CD8-positive, alpha-beta memory T cell (primary cell): Measurements from ENCODE around the gene BRD7. TPM values are rescaled to one million over a fixed set of nuclear protein-coding genes. Genes with fewer than 3 reads are reported as not detected.

Source experiments
- CTCF ChIA-PET: fragments of 350-600 bp; sonication (Branson Sonifier 250); formaldehyde crosslinking; loops from one replicate; lab custom pipeline; 2021; ENCODE audit warnings: antibody characterized with exemption; lab: Charles Lee
- POLR2A ChIA-PET: fragments of 350-600 bp; sonication (Branson Sonifier 250); formaldehyde crosslinking; loops from one replicate; lab custom pipeline; 2021; ENCODE audit warnings: antibody characterized with exemption; lab: Charles Lee
- DNase-seq, 5 donors: peaks; one replicate each; pipeline versions ENCODE4 v3.0.0 to v3.0.0-alpha.2; 2020 to 2022; ENCODE audit warnings: mixed read lengths in 1 of 5
- H3K27ac ChIP-seq: one replicate; pipeline ENCODE4 v1.7.0; 2013; ENCODE audit warnings: low read depth, mild to moderate bottlenecking, low read length, moderate library complexity
- H3K27me3 ChIP-seq: 2 replicates; pipeline ENCODE4 v1.7.0; 2013; ENCODE audit warnings: low read length, mild to moderate bottlenecking; ENCODE audit not compliant: insufficient read depth, poor library complexity, severe bottlenecking
- H3K36me3 ChIP-seq: 2 replicates; pipeline ENCODE4 v1.7.0; 2013; ENCODE audit warnings: mild to moderate bottlenecking, low read length, moderate library complexity; ENCODE audit not compliant: insufficient read depth
- H3K4me1 ChIP-seq: 2 replicates; pipeline ENCODE4 v1.7.0; 2013; ENCODE audit warnings: mild to moderate bottlenecking, low read length, moderate library complexity; ENCODE audit not compliant: insufficient read depth
- H3K4me3 ChIP-seq: 2 replicates; pipeline ENCODE4 v1.7.0; 2013; ENCODE audit warnings: mild to moderate bottlenecking, low read length
- H3K9me3 ChIP-seq: 2 replicates; pipeline ENCODE4 v1.7.0; 2013; ENCODE audit warnings: mild to moderate bottlenecking, low read length
- H3K27ac Mint-ChIP-seq, 8 donors: one replicate each; pipeline ENCODE4 v1.8.0; 2020 to 2021; ENCODE audit warnings: mixed read lengths in 8 of 8, mild to moderate bottlenecking in 6 of 8, inconsistent platforms in 3 of 8, moderate library complexity in 3 of 8
- H3K27me3 Mint-ChIP-seq, 2 donors: one replicate each; pipeline ENCODE4 v1.8.0; 2020 to 2021; ENCODE audit warnings: mixed read lengths in 2 of 2, mild to moderate bottlenecking in 1 of 2, moderate library complexity in 1 of 2
- H3K36me3 Mint-ChIP-seq, 3 donors: one replicate each; pipeline ENCODE4 v1.8.0; 2020 to 2021; ENCODE audit warnings: mixed read lengths in 3 of 3, inconsistent platforms in 1 of 3, mild to moderate bottlenecking in 1 of 3
- H3K4me1 Mint-ChIP-seq, 3 donors: one replicate each; pipeline ENCODE4 v1.8.0; 2020 to 2021; ENCODE audit warnings: mixed read lengths in 3 of 3, inconsistent platforms in 1 of 3, mild to moderate bottlenecking in 1 of 3
- H3K4me3 Mint-ChIP-seq, 7 donors: one replicate each; pipeline ENCODE4 v1.8.0; 2020 to 2021; ENCODE audit warnings: mixed read lengths in 7 of 7, mild to moderate bottlenecking in 6 of 7, moderate library complexity in 4 of 7, inconsistent platforms in 2 of 7
- H3K9me3 Mint-ChIP-seq, 5 donors: one replicate each; pipeline ENCODE4 v1.8.0; 2020 to 2022; ENCODE audit warnings: mixed read lengths in 5 of 5, mild to moderate bottlenecking in 3 of 5, moderate library complexity in 2 of 5, inconsistent platforms in 1 of 5
- polyA plus RNA-seq: library from polyadenylated mRNA; unstranded; fragments of 300-500 nt; fragmentation: Illumina TruSeq; gene quantifications from one replicate; pipeline ENCODE4 v1.2.3, GENCODE V29; 2021
- total RNA-seq, 2 experiments: library from RNA; stranded (reverse); gene quantifications; one replicate each; pipeline ENCODE4 v1.2.3, GENCODE V29; 2021

The BRD7 gene
- total and polyA plus RNA-seq, 3 experiments from 2014 or later = 55.7 to 103 (median 101) TPM

GRCh38 chr16:50267651-50268050, 101.1 kb downstream of the BRD7 start:
- Mint-ChIP-seq H3K9me3 (no peaks in the 10 kb centered on the region), H3K36me3 (peaks cover 0 to 32% (median 2%) of the 10 kb centered on the region in 3 donors), H3K4me3 (peak overlapping the region; percentile 94 to 99 (median 97)), H3K4me1 (peaks cover 71 to 93% (median 82%) of the 10 kb centered on the region in 3 donors), H3K27me3 (peaks cover 0 to 1% of the 10 kb centered on the region in 2 donors), H3K27ac (peak overlapping the region; percentile 96 to 99 (median 98))
- Histone ChIP-seq H3K4me3 (peak overlapping the region; percentile 98), H3K27ac (peak overlapping the region; percentile 89), H3K9me3 (no peaks in the 10 kb centered on the region), H3K27me3 (no peaks in the 10 kb centered on the region), H3K36me3 (no peaks in the 10 kb centered on the region), H3K4me1 (peaks cover 60% of the 10 kb centered on the region)
- ChIA-PET CTCF (interaction anchor here (0.8 to 3.9 kb wide), 6 partner anchors 10 to 243 kb away, joined by 3 to 25 read pairs (median 4); partner anchors contain the start of gene CNEP1R1), POLR2A (interaction anchor here (1.2 to 2.7 kb wide), 3 partner anchors 7 to 12 kb away, joined by 4 to 14 read pairs (median 5); no protein-coding TSS in a partner anchor)
- peak; percentile 28 to 59 (median 46) for DNase-seq

- Mint-ChIP-seq H3K27me3 (peaks cover 0 to 1% of the 10 kb centered on the region in 2 donors), H3K9me3 (no peaks in the 10 kb centered on the region), H3K4me1 (peaks cover 66 to 88% (median 78%) of the 10 kb centered on the region in 3 donors), H3K36me3 (peaks cover 0 to 28% (median 2%) of the 10 kb centered on the region in 3 donors), H3K4me3 (peak overlapping the region; percentile 94 to 99 (median 97)), H3K27ac (peak overlapping the region; percentile 96 to 99 (median 98))
- Histone ChIP-seq H3K36me3 (no peaks in the 10 kb centered on the region), H3K27me3 (no peaks in the 10 kb centered on the region), H3K4me1 (peaks cover 56% of the 10 kb centered on the region), H3K4me3 (peak overlapping the region; percentile 98), H3K9me3 (no peaks in the 10 kb centered on the region), H3K27ac (peak overlapping the region; percentile 89)
- POLR2A ChIA-PET = interaction anchor here (0.7 to 2.7 kb wide), 3 partner anchors 7 to 15 kb away, joined by 3 to 14 read pairs (median 4); no protein-coding TSS in a partner anchor
- CTCF ChIA-PET = interaction anchor here (1.0 to 3.9 kb wide), 4 partner anchors 12 to 242 kb away, joined by 3 to 25 read pairs (median 5); partner anchors contain the start of gene CNEP1R1
- DNase-seq = no peak
Measured at GRCh38 chr16:50267151-50267631, 101.6 kb downstream of the BRD7 start.

DNA sequence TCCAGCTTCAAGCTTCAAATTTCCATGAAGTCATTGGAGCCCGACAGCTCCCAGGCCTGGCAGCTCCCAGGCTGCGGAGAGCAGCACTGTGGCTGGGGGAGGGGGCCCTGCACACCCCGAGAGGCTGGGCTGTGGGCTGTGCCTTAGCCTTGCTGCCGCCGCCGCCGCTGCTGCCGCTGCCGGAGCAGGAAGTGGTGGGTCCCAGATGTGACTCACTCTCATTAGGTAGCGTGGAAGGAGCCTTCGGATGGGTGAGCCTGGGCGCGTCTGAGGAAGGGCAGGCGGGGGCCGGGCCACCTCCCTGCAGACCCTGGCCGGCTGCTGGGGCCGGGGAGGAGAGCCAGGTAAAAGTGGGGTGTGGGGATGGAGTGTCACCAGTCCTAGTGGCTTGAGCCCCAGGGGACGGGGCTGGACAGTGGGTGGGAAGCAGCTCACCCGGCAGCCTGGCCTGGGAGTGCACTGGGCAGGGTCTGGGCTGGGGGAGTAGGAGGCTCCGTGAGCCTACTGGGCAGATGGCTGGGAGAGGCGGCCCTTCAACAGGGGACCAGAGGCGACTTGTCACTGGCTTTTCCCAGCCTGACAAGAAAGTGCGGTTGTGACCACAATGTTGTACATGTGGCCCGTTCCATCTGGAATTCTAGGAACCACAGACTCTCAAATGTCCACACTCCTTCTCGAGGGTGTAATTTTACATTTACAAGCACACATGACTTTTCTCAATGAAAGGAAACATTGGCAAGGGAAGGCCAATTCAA, 102.3 kb downstream of the BRD7 start, which contains the start of gene ADCY7:
Gene ADCY7, plus strand, starts transcription at position 215 of the 755 bp plus-strand sequence. CDS start 21,629 bp downstream, outside the sequence.
- H3K9me3 ChIP-seq = no peaks in the 10 kb centered on the region
- H3K36me3 ChIP-seq = no peaks in the 10 kb centered on the region
- CTCF ChIA-PET = interaction anchor here (0.9 to 6.7 kb wide), 7 partner anchors 8 to 510 kb away, joined by 3 to 40 read pairs (median 6); no protein-coding TSS in a partner anchor
- peaks cover 0 to 1% of the 10 kb centered on the region in 2 donors for H3K27me3 Mint-ChIP-seq
- DNase-seq = peak; percentile 75 to 90 (median 80)
- peaks cover 60 to 81% (median 75%) of the 10 kb centered on the region in 3 donors for H3K4me1 Mint-ChIP-seq
- POLR2A ChIA-PET = interaction anchor here (0.7 to 2.7 kb wide), 3 partner anchors 8 to 18 kb away, joined by 3 to 14 read pairs (median 4); no protein-coding TSS in a partner anchor
- no peaks in the 10 kb centered on the region for H3K27me3 ChIP-seq
- peaks cover 49% of the 10 kb centered on the region for H3K4me1 ChIP-seq
- peak within 1 kb of the TSS; percentile 98 for H3K4me3 ChIP-seq
- no peaks in the 10 kb centered on the region for H3K9me3 Mint-ChIP-seq
- peaks cover 0 to 24% (median 2%) of the 10 kb centered on the region in 3 donors for H3K36me3 Mint-ChIP-seq
- H3K4me3 Mint-ChIP-seq = peak within 1 kb of the TSS; percentile 94 to 99 (median 97)
- H3K27ac ChIP-seq = peak within 1 kb of the TSS; percentile 89
- peak within 1 kb of the TSS; percentile 96 to 99 (median 98) for H3K27ac Mint-ChIP-seq

Other genes with a start within 250 kb of the BRD7 start
- gene TENT4B, start 215.7 kb downstream of the BRD7 start, total RNA-seq = 10 to 100 TPM; 21.6 to 23.0 TPM
- 5.6 TPM for gene TENT4B, start 215.7 kb downstream of the BRD7 start, polyA plus RNA-seq
- gene ADCY7, start 102.4 kb downstream of the BRD7 start, total RNA-seq = 10 to 100 TPM; 76.6 to 83.4 TPM
- gene ADCY7, start 102.4 kb downstream of the BRD7 start, polyA plus RNA-seq = 88.1 TPM
- 1 to 10 TPM; 1.2 to 1.5 TPM for gene NKD1, start 179.4 kb upstream of the BRD7 start, total RNA-seq
- gene NKD1, start 179.4 kb upstream of the BRD7 start, polyA plus RNA-seq = 0.45 TPM